A549 treated with dexamethasone at 1 μM for 4 hours (cell line): ENCODE data around the gene SGF29. TPM values are rescaled to one million over a fixed set of nuclear protein-coding genes. Genes with fewer than 3 reads are reported as not detected.

Experiments used
- total RNA-seq: library from RNA; stranded (reverse); fragments of 200-300 nt; extraction: Qiagen RNA extraction; gene quantifications from 5 replicates; pipeline ENCODE4 v1.2.3, GENCODE V29; 2022

SGF29 gene
- total RNA-seq, result 21.1 to 27.1 TPM (median 24.0 TPM) in 5 replicates

GRCh38 chr16:28553776-28554633 is at the start of gene SGF29:
Gene SGF29, plus strand, starts transcription at chr16:28553920. Its CDS starts 27,150 bp downstream, at chr16:28581070.

GRCh38 chr16:28538733-28539596 is 14.8 kb upstream of the SGF29 start, which contains the start of gene NUPR1:
Gene NUPR1, minus strand, starts transcription at chr16:28538974. Its CDS starts 67 bp downstream, at chr16:28538907.

GRCh38 chr16:28596840-28597691 is 43.3 kb downstream of the SGF29 start, which contains the start of gene SULT1A2:
Gene SULT1A2, minus strand, starts transcription at chr16:28597050. Its CDS starts 1,120 bp downstream, at chr16:28595930.

GRCh38 chr16:28609631-28610594 is 56.2 kb downstream of the SGF29 start, which contains the start of gene SULT1A1:
Gene SULT1A1, minus strand, starts transcription at chr16:28610044. Its CDS starts 1,189 bp downstream, at chr16:28608855.

GRCh38 chr16:28637765-28638164 is 84.0 kb downstream of the SGF29 start, which contains the start of gene NPIPB8:
Gene NPIPB8, plus strand, starts transcription at chr16:28638065. Its CDS starts 296 bp downstream, at chr16:28638361.

Other genes starting within 250 kb of the SGF29 start
- 1.5 to 2.3 TPM (median 1.6 TPM) in 5 replicates for gene NPIPB6, start 190.4 kb upstream of the SGF29 start, total RNA-seq
- gene EIF3CL, start 150.1 kb upstream of the SGF29 start, total RNA-seq, result 69.7 to 108 TPM (median 77.8 TPM) in 5 replicates
- gene NPIPB7, start 81.6 kb upstream of the SGF29 start, total RNA-seq, result 0.11 to 0.38 TPM (median 0.22 TPM) in 3 of 5 replicates, not detected in the others
- gene CLN3, start 61.8 kb upstream of the SGF29 start, total RNA-seq, result 19.7 to 44.0 TPM (median 35.6 TPM) in 5 replicates
- gene APOBR, start 59.3 kb upstream of the SGF29 start, total RNA-seq, result 0.06 to 0.08 TPM (median 0.06 TPM) in 4 of 5 replicates, not detected in the other
- not detected in 5 replicates for gene IL27, start 47.1 kb upstream of the SGF29 start, total RNA-seq
- 10.5 to 19.3 TPM (median 15.5 TPM) in 5 replicates for gene NUPR1, start 14.9 kb upstream of the SGF29 start, total RNA-seq
- gene SULT1A2, start 43.1 kb downstream of the SGF29 start, total RNA-seq, result 0.05 to 0.15 TPM (median 0.09 TPM) in 3 of 5 replicates, not detected in the others
- gene SULT1A1, start 56.1 kb downstream of the SGF29 start, total RNA-seq, result 5.1 to 6.0 TPM (median 5.4 TPM) in 5 replicates
- 0.25 to 0.66 TPM (median 0.35 TPM) in 4 of 5 replicates, not detected in the other for gene NPIPB8, start 84.1 kb downstream of the SGF29 start, total RNA-seq
- gene EIF3C, start 157.5 kb downstream of the SGF29 start, total RNA-seq, result 198 to 442 TPM (median 410 TPM) in 5 replicates
- gene NPIPB9, start 197.9 kb downstream of the SGF29 start, total RNA-seq, result 1.1 to 2.2 TPM (median 1.6 TPM) in 5 replicates